ENCODE measurements around the gene TNFRSF8.
"Not testable (repeated sequence)": the region's sequence is repeated elsewhere in the genome, so short reads cannot be mapped to it uniquely, and the experiment has no call there.

DNA sequence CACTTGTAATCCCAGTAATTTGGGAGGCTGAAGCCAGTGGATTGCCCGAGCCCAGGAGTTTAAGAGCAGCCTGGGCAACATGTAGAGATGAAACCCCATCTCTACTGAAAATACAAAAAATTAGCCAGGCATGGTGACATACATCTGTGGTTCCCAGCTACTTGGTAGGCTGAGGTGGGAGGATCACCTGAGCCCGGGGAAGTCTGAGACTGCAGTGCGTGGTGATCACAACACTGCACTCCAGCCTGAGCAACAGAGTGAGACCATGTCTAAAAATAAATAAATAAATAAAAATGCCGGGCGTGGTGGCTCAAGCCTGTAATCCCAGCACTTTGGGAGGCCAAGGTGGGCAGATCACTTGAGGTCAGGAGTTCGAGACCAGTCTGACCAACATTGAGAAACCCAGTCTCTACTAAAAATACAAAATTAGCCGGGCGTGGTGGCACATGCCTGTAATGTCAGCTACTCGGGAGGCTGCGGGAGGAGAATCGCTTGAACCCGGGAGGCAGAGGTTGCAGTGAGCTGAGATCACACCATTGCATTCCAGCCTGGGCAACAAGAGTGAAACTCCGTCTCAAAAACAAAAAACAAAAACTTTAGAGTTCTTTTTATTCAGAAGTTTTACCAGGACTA is 23.2 kb upstream of the TNFRSF8 start:
- TF ChIP-seq, protein P1, sequence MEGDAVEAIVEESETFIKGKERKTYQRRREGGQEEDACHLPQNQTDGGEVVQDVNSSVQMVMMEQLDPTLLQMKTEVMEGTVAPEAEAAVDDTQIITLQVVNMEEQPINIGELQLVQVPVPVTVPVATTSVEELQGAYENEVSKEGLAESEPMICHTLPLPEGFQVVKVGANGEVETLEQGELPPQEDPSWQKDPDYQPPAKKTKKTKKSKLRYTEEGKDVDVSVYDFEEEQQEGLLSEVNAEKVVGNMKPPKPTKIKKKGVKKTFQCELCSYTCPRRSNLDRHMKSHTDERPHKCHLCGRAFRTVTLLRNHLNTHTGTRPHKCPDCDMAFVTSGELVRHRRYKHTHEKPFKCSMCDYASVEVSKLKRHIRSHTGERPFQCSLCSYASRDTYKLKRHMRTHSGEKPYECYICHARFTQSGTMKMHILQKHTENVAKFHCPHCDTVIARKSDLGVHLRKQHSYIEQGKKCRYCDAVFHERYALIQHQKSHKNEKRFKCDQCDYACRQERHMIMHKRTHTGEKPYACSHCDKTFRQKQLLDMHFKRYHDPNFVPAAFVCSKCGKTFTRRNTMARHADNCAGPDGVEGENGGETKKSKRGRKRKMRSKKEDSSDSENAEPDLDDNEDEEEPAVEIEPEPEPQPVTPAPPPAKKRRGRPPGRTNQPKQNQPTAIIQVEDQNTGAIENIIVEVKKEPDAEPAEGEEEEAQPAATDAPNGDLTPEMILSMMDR (conservative IDR thresholded peaks at IDR 0.05 in 1 of 2, IDR thresholded peaks at IDR 0.05 in 1 of 2; ENCODE audit: extremely low read depth in 1 of 2, insufficient read depth in 1 of 2, low read depth in 1 of 2, low read length in 2 of 2), result not testable (repeated sequence)
- TF ChIP-seq EZH2 (IDR thresholded peaks at IDR 0.05; ENCODE audit: borderline replicate concordance, low read length), result not testable (repeated sequence)

All from mammary epithelial cell (primary cell).